ENCODE data around the gene DUXA. TPM values are rescaled to one million over a fixed set of nuclear protein-coding genes. Genes with fewer than 3 reads are reported as not detected.

DUXA gene
- total RNA-seq: not detected

GRCh38 chr19:57167385-57167784 is at the start of gene DUXA:
Gene DUXA (minus strand): TSS chr19:57167485. CDS start chr19:57167443, 42 bp downstream.

GRCh38 chr19:57191141-57192076 is 24.1 kb upstream of the DUXA start, which contains the start of gene ZNF264:
Gene ZNF264 (plus strand): TSS chr19:57191500. CDS start chr19:57191914, 414 bp downstream.

Small RNA genes within 50 kb of the gene (small RNA-seq; reads per million reads assigned to genes)
- gene AC025588.3: 0 reads per million in 2 donors

Other genes starting within 250 kb of the DUXA start
- not detected for gene USP29, start 47.5 kb downstream of the DUXA start, total RNA-seq
- gene ZIM3, start 22.3 kb downstream of the DUXA start, total RNA-seq: not detected
- gene ZNF264, start 24.0 kb upstream of the DUXA start, total RNA-seq: 10 to 100 TPM; 15.1 to 18.3 TPM
- gene AURKC, start 63.5 kb upstream of the DUXA start, total RNA-seq: under 1 TPM in 1 of 2 donors, not detected in 1; 0.33 TPM
- 10 to 100 TPM; 11.4 to 13.3 TPM for gene ZNF805, start 73.1 kb upstream of the DUXA start, total RNA-seq
- gene ZNF460, start 113.0 kb upstream of the DUXA start, total RNA-seq: 10 to 100 TPM; 39.6 to 51.0 TPM
- gene ZNF543, start 153.0 kb upstream of the DUXA start, total RNA-seq: 10 to 100 TPM; 10.3 to 12.7 TPM
- 1 to 10 TPM; 8.9 to 9.7 TPM for gene ZNF304, start 183.8 kb upstream of the DUXA start, total RNA-seq
- 10 to 100 TPM; 14.8 to 16.3 TPM for gene TRAPPC2B, start 196.1 kb upstream of the DUXA start, total RNA-seq
- 1 to 10 TPM; 2.0 to 3.1 TPM for gene ZNF547, start 196.1 kb upstream of the DUXA start, total RNA-seq
- gene ZNF548, start 222.4 kb upstream of the DUXA start, total RNA-seq: 10 to 100 TPM; 15.5 to 16.7 TPM
- 10 to 100 TPM; 12.3 to 14.5 TPM for gene ZNF17, start 243.7 kb upstream of the DUXA start, total RNA-seq

Measured in melanocyte of skin (primary cell).